Fibroblast of lung (primary cell): ENCODE data around the gene KIF6. TPM values are rescaled to one million over a fixed set of nuclear protein-coding genes. Genes with fewer than 3 reads are reported as not detected.

ENCODE experiments used
- DNase-seq, 2 donors: peaks; one replicate each; pipeline versions ENCODE4 v3.0.0 to v3.0.0-alpha.2; 2010; ENCODE audit warnings: low read depth in 2 of 2
- H2AFZ ChIP-seq: 2 replicates; pipeline ENCODE4 v1.5.1; 2012; ENCODE audit warnings: low read length, control low read depth, inconsistent platforms
- H3K27ac ChIP-seq: 2 replicates; pipeline ENCODE4 v1.5.1; 2011; ENCODE audit warnings: low read length, control low read depth; ENCODE audit not compliant: insufficient read depth
- H3K27me3 ChIP-seq: 2 replicates; pipeline ENCODE4 v1.5.1; 2011; ENCODE audit warnings: mild to moderate bottlenecking, low read length; ENCODE audit not compliant: control insufficient read depth, insufficient read depth
- H3K36me3 ChIP-seq: 2 replicates; pipeline ENCODE4 v1.5.1; 2011; ENCODE audit warnings: low read length; ENCODE audit not compliant: control insufficient read depth, insufficient read depth
- H3K4me1 ChIP-seq: 2 replicates; pipeline ENCODE4 v1.5.1; 2011; ENCODE audit warnings: low read length; ENCODE audit not compliant: control insufficient read depth, insufficient read depth; ENCODE audit errors: extremely low read depth
- H3K4me2 ChIP-seq: 2 replicates; pipeline ENCODE4 v1.5.1; 2011; ENCODE audit warnings: low read length, control low read depth; ENCODE audit not compliant: insufficient read depth; ENCODE audit errors: extremely low read depth
- H3K4me3 ChIP-seq, 4 experiments: fragments of 200-600 bp in 1 of 4; sonication (generic) in 1 of 4; replicated peaks in 1 of 4; 2 replicates each; pipeline ENCODE4 v1.5.1; 2011 to 2016; ENCODE audit warnings: low read length in 4 of 4, low read depth in 3 of 4, mild to moderate bottlenecking in 3 of 4, control low read depth in 2 of 4, inconsistent platforms in 1 of 4, mixed read lengths in 1 of 4; ENCODE audit not compliant: insufficient read depth in 1 of 4; ENCODE audit errors: control extremely low read depth in 1 of 4
- H3K79me2 ChIP-seq: 2 replicates; pipeline ENCODE4 v1.5.1; 2012; ENCODE audit warnings: mild to moderate bottlenecking, low read length, inconsistent platforms; ENCODE audit not compliant: control insufficient read depth, insufficient read depth
- H3K9ac ChIP-seq: 2 replicates; pipeline ENCODE4 v1.5.1; 2011; ENCODE audit warnings: mild to moderate bottlenecking, low read length, control low read depth; ENCODE audit not compliant: insufficient read depth
- H3K9me3 ChIP-seq: 2 replicates; pipeline ENCODE4 v1.5.1; 2012; ENCODE audit warnings: low read depth, low read length; ENCODE audit not compliant: control insufficient read depth, insufficient read depth
- H4K20me1 ChIP-seq: 2 replicates; pipeline ENCODE4 v1.5.1; 2011; ENCODE audit warnings: low read length; ENCODE audit not compliant: control insufficient read depth, insufficient read depth; ENCODE audit errors: extremely low read depth
- EZH2 ChIP-seq: IDR thresholded peaks from 2 replicates; pipeline ENCODE4 v1.5.1; 2012; ENCODE audit warnings: low read length, control low read depth, mild to moderate bottlenecking; ENCODE audit errors: missing control alignments
- polyA plus RNA-seq, 2 donors: library from polyadenylated mRNA; depleted of rRNA in 1 of 2; stranded (reverse) in 1 of 2; unstranded in 1 of 2; fragments of >200 nt; gene quantifications; 2 replicates each; pipeline ENCODE4 v1.2.1, GENCODE V29; 2011 to 2012; ENCODE audit warnings: missing spikeins in 1 of 2
- total RNA-seq: library from RNA; depleted of rRNA; stranded (reverse); fragments of >200 nt; gene quantifications from 2 replicates; pipeline ENCODE4 v1.2.1, GENCODE V29; 2014
- TF ChIP-seq, protein P1 (sequence below), 2 donors: IDR thresholded peaks in 1 of 2; conservative IDR thresholded peaks in 1 of 2; 1 replicate in 1 of 2; 2 replicates in 1 of 2; pipeline ENCODE4 v1.5.1; 2011 to 2012; ENCODE audit warnings: low read length in 2 of 2, control low read depth in 1 of 2, inconsistent platforms in 1 of 2, low read depth in 1 of 2, mild to moderate bottlenecking in 1 of 2

KIF6 gene
- total and polyA plus RNA-seq, 2 donors (not counting 1 experiment from before 2014, with no cell fraction given): 0.24 to 0.83 TPM

DNA sequence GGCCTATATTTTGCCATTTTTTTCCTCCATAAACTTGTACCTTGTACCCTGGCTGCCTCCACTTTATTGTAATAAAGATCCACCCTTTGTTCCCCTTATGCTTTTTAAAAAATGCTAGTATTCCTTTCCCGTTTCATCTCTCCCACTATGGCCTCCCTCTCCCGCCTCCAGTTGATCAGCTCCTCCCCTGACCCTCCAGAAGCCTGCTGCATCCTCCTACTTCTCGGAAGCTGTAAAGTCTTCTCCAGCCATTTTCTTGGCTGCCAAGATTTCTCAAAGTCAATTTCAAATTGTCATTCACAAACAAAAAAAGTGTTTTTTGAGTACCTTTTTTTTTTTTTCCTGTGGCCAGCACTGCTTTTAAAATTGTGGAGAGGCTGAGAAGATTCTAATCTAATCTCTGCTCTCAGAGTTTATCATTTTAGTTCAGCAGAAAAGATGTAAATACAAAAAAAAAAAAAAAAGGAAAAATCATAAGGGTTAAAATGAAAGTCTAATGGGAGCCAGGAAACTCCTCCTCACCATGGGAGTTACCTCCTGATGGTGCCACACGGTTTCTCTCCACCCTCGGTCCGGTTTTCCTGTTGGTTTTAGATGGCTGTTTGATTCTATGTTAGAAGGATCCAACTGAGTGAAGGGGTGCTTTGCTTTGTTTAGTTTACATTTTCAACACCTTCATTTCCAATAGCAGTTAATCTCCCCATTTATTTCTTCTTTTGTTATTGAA lies 299.7 kb downstream of the KIF6 start:
- Histone ChIP-seq H2AFZ (no peak overlapping the region), H4K20me1 (no peaks in the 10 kb centered on the region), H3K4me1 (no peaks in the 10 kb centered on the region), H3K4me3 (no peak overlapping the region), H3K27me3 (no peaks in the 10 kb centered on the region), H3K36me3 (no peaks in the 10 kb centered on the region), H3K9me3 (no peaks in the 10 kb centered on the region), H3K4me2 (no peak overlapping the region), H3K9ac (no peak overlapping the region), H3K27ac (no peak overlapping the region), H3K79me2 (no peaks in the 10 kb centered on the region)
- TF ChIP-seq EZH2: no peak
- DNase-seq: no peak

DNA sequence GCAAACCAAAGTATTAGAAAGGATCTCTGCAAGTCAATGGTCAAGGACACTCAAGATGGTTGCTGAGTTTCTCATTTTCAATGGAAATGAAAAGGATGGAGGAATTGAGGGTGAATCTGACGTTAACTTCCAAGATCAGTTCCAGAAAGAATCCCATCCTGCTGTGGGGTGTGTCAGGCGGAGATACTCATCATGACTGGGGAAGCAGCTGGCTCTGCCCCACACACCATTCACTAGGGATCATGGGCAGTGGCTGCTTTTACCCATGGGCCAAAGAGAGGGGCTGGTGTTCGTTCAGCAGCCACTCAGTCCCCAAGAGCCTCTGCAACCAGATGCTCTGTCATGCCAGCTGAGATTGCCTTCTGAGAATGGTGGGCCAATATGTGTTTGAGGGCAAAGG lies 300.4 kb downstream of the KIF6 start:
- Histone ChIP-seq H3K79me2 (no peaks in the 10 kb centered on the region), H2AFZ (no peak overlapping the region), H3K36me3 (no peaks in the 10 kb centered on the region), H3K9ac (no peak overlapping the region), H3K4me2 (no peak overlapping the region), H3K4me1 (no peaks in the 10 kb centered on the region), H3K9me3 (no peaks in the 10 kb centered on the region), H4K20me1 (no peaks in the 10 kb centered on the region), H3K4me3 (no peak overlapping the region), H3K27ac (no peak overlapping the region), H3K27me3 (no peaks in the 10 kb centered on the region)
- no peak for TF ChIP-seq EZH2
- TF ChIP-seq, protein P1, sequence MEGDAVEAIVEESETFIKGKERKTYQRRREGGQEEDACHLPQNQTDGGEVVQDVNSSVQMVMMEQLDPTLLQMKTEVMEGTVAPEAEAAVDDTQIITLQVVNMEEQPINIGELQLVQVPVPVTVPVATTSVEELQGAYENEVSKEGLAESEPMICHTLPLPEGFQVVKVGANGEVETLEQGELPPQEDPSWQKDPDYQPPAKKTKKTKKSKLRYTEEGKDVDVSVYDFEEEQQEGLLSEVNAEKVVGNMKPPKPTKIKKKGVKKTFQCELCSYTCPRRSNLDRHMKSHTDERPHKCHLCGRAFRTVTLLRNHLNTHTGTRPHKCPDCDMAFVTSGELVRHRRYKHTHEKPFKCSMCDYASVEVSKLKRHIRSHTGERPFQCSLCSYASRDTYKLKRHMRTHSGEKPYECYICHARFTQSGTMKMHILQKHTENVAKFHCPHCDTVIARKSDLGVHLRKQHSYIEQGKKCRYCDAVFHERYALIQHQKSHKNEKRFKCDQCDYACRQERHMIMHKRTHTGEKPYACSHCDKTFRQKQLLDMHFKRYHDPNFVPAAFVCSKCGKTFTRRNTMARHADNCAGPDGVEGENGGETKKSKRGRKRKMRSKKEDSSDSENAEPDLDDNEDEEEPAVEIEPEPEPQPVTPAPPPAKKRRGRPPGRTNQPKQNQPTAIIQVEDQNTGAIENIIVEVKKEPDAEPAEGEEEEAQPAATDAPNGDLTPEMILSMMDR (conservative IDR thresholded peaks at IDR 0.05 in 1 of 2, IDR thresholded peaks at IDR 0.05 in 1 of 2; ENCODE audit: low read depth in 1 of 2, low read length in 2 of 2): no peak
- no peak for DNase-seq

DNA sequence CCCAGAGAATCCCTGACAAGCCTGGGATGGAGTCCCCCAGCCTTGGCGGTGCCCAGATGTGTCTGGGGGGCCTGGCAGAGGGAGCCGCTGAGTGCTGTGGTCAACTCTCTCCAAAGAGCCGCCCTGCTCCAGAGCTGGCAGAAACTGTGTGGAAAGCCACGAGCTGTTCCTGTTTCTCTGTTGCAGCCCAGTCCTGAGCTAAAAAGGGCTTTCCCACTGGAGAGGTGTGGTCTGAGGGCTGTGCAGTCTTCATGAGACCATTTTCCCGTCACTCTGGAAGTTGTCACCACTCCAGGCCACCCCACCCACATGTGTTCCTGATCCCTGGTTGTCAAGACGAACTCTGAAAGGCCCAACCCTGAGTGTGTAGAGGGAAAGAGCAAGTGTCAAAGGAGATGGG lies 303.0 kb downstream of the KIF6 start:
- H3K27ac ChIP-seq: no peak overlapping the region
- H4K20me1 ChIP-seq: no peaks in the 10 kb centered on the region
- H3K4me3 ChIP-seq: no peak overlapping the region
- H3K27me3 ChIP-seq: no peaks in the 10 kb centered on the region
- no peak overlapping the region for H3K9ac ChIP-seq
- TF ChIP-seq, protein P1 (conservative IDR thresholded peaks at IDR 0.05 in 1 of 2, IDR thresholded peaks at IDR 0.05 in 1 of 2; ENCODE audit: low read depth in 1 of 2, low read length in 2 of 2): no peak
- TF ChIP-seq EZH2: no peak
- no peaks in the 10 kb centered on the region for H3K9me3 ChIP-seq
- DNase-seq: no peak
- H3K4me1 ChIP-seq: no peaks in the 10 kb centered on the region
- H2AFZ ChIP-seq: no peak overlapping the region
- no peak overlapping the region for H3K4me2 ChIP-seq
- no peaks in the 10 kb centered on the region for H3K36me3 ChIP-seq
- no peaks in the 10 kb centered on the region for H3K79me2 ChIP-seq
